K562 (cell line): ENCODE measurements around the gene MYO1A. TPM values are rescaled to one million over a fixed set of nuclear protein-coding genes. Genes with fewer than 3 reads are reported as not detected.
A peak's percentile ranks its signal among the peaks of the same experiment; 100 is the strongest.

ENCODE experiments used
- CTBP1 ChIP-seq: fragments of 450-650 bp; IDR thresholded peaks from 2 replicates; pipeline ENCODE4 v1.6.1; 2016; ENCODE audit warnings: borderline replicate concordance
- EGR1 ChIP-seq: fragments of 450-650 bp; conservative IDR thresholded peaks from 2 replicates; pipeline ENCODE4 v1.6.1; 2017; ENCODE audit warnings: mild to moderate bottlenecking
- NR1H2 ChIP-seq: sonication (generic); formaldehyde crosslinking; IDR thresholded peaks from 2 replicates; pipeline ENCODE4 v1.4.0; 2020; ENCODE audit warnings: mild to moderate bottlenecking, missing genetic modification reagents
- POLR2G ChIP-seq: fragments of 200-400 bp; formaldehyde crosslinking; IDR thresholded peaks from 2 replicates; pipeline ENCODE4 v1.6.1; 2017; ENCODE audit warnings: low read depth, mild to moderate bottlenecking, antibody characterized with exemption, low read length, moderate library complexity
- RB1 ChIP-seq: fragments of 450-650 bp; IDR thresholded peaks from 2 replicates; pipeline ENCODE4 v1.6.1; 2017; ENCODE audit warnings: low read depth, mild to moderate bottlenecking
- TAF1 ChIP-seq: IDR thresholded peaks from 2 replicates; pipeline ENCODE4 v1.6.1; 2011; ENCODE audit warnings: mild to moderate bottlenecking, low read length, moderate library complexity; ENCODE audit not compliant: insufficient read depth, control insufficient read depth, severe bottlenecking; ENCODE audit errors: extremely low read depth
- TEAD4 ChIP-seq, 2 experiments: sonication (generic) in 1 of 2; formaldehyde crosslinking in 1 of 2; IDR thresholded peaks; 2 replicates each; pipeline versions ENCODE4 v1.6.1 to v1.8.0; 2012 to 2022; ENCODE audit warnings: borderline replicate concordance in 1 of 2, inconsistent platforms in 1 of 2, low read length in 1 of 2, mild to moderate bottlenecking in 1 of 2, missing genetic modification reagents in 1 of 2
- ZNF407 ChIP-seq: fragments of 450-650 bp; IDR thresholded peaks from 2 replicates; pipeline ENCODE4 v1.6.1; 2016; ENCODE audit warnings: low read depth
- ZNF740 ChIP-seq, 3 experiments: fragments of 200-800 bp in 1 of 3; sonication (Bioruptor generic) in 1 of 3; sonication (generic) in 1 of 3; formaldehyde crosslinking in 1 of 3; IDR thresholded peaks; 2 replicates each; pipeline versions ENCODE4 v1.6.1 to v1.8.0; 2016 to 2022; ENCODE audit warnings: mild to moderate bottlenecking in 2 of 3, missing compliant biosample characterization in 2 of 3, missing genetic modification characterization in 2 of 3, missing genetic modification reagents in 1 of 3
- polyA plus RNA-seq, 8 experiments: library from polyadenylated mRNA; depleted of rRNA in 4 of 8; stranded (reverse) in 5 of 8; unstranded in 3 of 8; fragments of >200 nt; fragmentation: Nextera tagmentation in 2 of 8; fragmentation: Illumina TruSeq in 1 of 8; extraction: Ambion mirVana in 2 of 8; extraction: Trizol in 1 of 8; gene quantifications; 2 replicates each; pipeline versions ENCODE4 v1.2.1 to v1.2.3, GENCODE V29; 2011 to 2014; ENCODE audit warnings: inconsistent platforms in 1 of 8, missing spikeins in 1 of 8
- total RNA-seq, 7 experiments: library from RNA; depleted of rRNA in 6 of 7; stranded (reverse); fragments of >200 nt in 6 of 7; fragmentation: Illumina TruSeq in 2 of 7; extraction: Trizol in 2 of 7; gene quantifications; 2 replicates each; pipeline versions ENCODE4 v1.2.1 to v1.2.3, GENCODE V29; 2011 to 2021; ENCODE audit warnings: low replicate concordance in 1 of 7
- TF ChIP-seq, protein P1 (sequence below): sonication (generic); formaldehyde crosslinking; IDR thresholded peaks from 2 replicates; pipeline ENCODE4 v1.8.0; 2022; ENCODE audit warnings: missing genetic modification reagents, mild to moderate bottlenecking, moderate library complexity, borderline replicate concordance
- TF ChIP-seq, protein P2 (sequence below): sonication (generic); formaldehyde crosslinking; IDR thresholded peaks from 2 replicates; pipeline ENCODE4 v1.9.0; 2022; ENCODE audit warnings: mild to moderate bottlenecking, missing genetic modification reagents
- TF ChIP-seq, protein P3 (sequence below): fragments of 450-650 bp; formaldehyde crosslinking; IDR thresholded peaks from 2 replicates; pipeline ENCODE4 v1.4.0; 2020; ENCODE audit warnings: mild to moderate bottlenecking, moderate library complexity

Gene MYO1A
- total and polyA plus RNA-seq, 9 of the 15 experiments (the other 6 are each of a cell fraction or from before 2014, with no cell fraction given): 0.03 to 0.29 (median 0.14) TPM; not detected in 2

DNA sequence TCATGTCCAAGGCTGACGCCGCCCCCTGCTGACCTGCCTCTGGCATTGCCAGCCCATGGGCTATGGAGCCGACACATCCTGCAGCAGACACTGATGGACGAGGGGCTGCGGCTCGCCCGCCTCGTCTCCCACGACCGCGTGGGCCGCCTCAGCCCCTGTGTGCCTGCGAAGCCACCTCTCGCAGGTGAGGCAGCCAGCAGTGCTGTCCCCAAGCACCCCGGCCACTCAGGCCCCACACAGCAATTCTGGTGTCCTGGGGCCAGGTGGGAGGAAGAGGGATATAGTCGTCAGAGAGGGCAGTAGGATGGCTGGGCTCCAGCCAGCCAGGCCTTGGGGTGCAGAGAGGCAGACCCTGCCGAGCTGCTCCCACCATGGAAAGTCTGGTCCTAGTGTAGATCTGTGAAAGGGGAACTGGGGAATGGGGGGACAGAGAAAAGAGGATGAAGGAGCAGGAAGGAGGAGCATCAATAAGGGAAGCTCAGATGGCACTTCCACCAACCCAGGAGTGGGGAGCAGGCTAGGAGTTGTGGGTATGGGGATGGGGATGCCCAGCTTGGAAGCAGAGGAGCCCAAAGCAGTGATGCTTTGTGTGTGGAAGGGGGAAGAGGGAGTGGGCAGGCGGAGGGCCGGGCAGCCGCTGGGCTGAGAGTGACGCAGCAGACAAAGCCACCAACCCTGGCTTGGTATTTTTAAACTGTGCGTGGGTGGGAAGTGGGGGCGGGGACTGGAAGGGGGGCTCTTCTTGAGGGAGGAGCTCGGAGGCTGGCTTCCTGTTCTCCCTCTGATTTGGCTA lies 43.7 kb upstream of the MYO1A start (continued):
- TF ChIP-seq ZNF407: no peak
- TF ChIP-seq, protein P1, sequence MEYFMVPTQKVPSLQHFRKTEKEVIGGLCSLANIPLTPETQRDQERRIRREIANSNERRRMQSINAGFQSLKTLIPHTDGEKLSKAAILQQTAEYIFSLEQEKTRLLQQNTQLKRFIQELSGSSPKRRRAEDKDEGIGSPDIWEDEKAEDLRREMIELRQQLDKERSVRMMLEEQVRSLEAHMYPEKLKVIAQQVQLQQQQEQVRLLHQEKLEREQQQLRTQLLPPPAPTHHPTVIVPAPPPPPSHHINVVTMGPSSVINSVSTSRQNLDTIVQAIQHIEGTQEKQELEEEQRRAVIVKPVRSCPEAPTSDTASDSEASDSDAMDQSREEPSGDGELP (CRISPR knock-in tag): peak; percentile 66; the same call in 1 of the 2 replicates
- no peak for TF ChIP-seq CTBP1
- peak; percentile 73 for TF ChIP-seq POLR2G
- TF ChIP-seq, protein P2, sequence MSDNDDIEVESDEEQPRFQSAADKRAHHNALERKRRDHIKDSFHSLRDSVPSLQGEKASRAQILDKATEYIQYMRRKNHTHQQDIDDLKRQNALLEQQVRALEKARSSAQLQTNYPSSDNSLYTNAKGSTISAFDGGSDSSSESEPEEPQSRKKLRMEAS (CRISPR knock-in tag): 0 out of 2 replicates have a peak, but pooled peaks have one; percentile 27
- TF ChIP-seq NR1H2 (CRISPR knock-in tag): no peak
- TF ChIP-seq RB1: peak; percentile 54; the same call in 1 of the 2 replicates
- TF ChIP-seq TEAD4 (IDR thresholded peaks at IDR 0.05; ENCODE audit: low read length): 0 out of 2 replicates have a peak, but pooled peaks have one; percentile 6
- no peak for TF ChIP-seq TEAD4 (CRISPR knock-in tag; IDR thresholded peaks at IDR 0.05; ENCODE audit: borderline replicate concordance)
- peak; percentile 98 for TF ChIP-seq EGR1
- 0 out of 2 replicates have a peak, but pooled peaks have one; percentile 19 for TF ChIP-seq ZNF740 (CRISPR knock-in tag; IDR thresholded peaks at IDR 0.05)
- no peak for TF ChIP-seq ZNF740 (tag; IDR thresholded peaks at IDR 0.05)
- peak; percentile 34 for TF ChIP-seq TAF1
- TF ChIP-seq, protein P3, sequence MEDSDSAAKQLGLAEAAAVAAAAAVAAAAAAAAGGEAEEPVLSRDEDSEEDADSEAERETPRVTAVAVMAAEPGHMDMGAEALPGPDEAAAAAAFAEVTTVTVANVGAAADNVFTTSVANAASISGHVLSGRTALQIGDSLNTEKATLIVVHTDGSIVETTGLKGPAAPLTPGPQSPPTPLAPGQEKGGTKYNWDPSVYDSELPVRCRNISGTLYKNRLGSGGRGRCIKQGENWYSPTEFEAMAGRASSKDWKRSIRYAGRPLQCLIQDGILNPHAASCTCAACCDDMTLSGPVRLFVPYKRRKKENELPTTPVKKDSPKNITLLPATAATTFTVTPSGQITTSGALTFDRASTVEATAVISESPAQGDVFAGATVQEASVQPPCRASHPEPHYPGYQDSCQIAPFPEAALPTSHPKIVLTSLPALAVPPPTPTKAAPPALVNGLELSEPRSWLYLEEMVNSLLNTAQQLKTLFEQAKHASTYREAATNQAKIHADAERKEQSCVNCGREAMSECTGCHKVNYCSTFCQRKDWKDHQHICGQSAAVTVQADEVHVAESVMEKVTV (CRISPR knock-in tag): peak; percentile 74
